Colon (tissue), 2 donors: ENCODE results near the gene OR52M1.
"Not testable (repeated sequence)": the region's sequence is repeated elsewhere in the genome, so short reads cannot be mapped to it uniquely, and the experiment has no call there.

ENCODE experiments used
- FAIRE-seq: peaks from 2 replicates; lab custom pipeline; 2012; peaks lifted over from hg19 to GRCh38; lab: Jason Lieb, UNC
- donor health status: control.
- donor health status: control.

OR52M1 gene

GRCh38 chr11:4544891-4545290 is at the start of gene OR52M1:
TSS of gene OR52M1 (plus strand) at chr11:4545191. CDS start at chr11:4545191, 0 bp downstream.
- no peak for FAIRE-seq

- FAIRE-seq = no peak
These were observed 49.5 kb upstream of the OR52M1 start for GRCh38 chr11:4495487-4495886.

- no peak for FAIRE-seq
These were observed 49.0 kb upstream of the OR52M1 start for GRCh38 chr11:4495986-4496385.

GRCh38 chr11:4496557-4497248 is 48.3 kb upstream of the OR52M1 start:
- FAIRE-seq = no peak

GRCh38 chr11:4508886-4509285 is 36.1 kb upstream of the OR52M1 start:
- no peak for FAIRE-seq

GRCh38 chr11:4511282-4512245 is 33.4 kb upstream of the OR52M1 start:
- no peak for FAIRE-seq

GRCh38 chr11:4514196-4514595 is 30.8 kb upstream of the OR52M1 start:
- no peak for FAIRE-seq

- FAIRE-seq = no peak
These were observed 22.7 kb upstream of the OR52M1 start for GRCh38 chr11:4522339-4522738.

- no peak for FAIRE-seq
These were observed 22.2 kb upstream of the OR52M1 start for GRCh38 chr11:4522752-4523151.

- FAIRE-seq = no peak
These were observed 21.3 kb upstream of the OR52M1 start for GRCh38 chr11:4523666-4524065.

GRCh38 chr11:4527926-4528325 is 17.1 kb upstream of the OR52M1 start:
- no peak for FAIRE-seq

GRCh38 chr11:4531686-4532085 is 13.3 kb upstream of the OR52M1 start:
- FAIRE-seq = not testable (repeated sequence)

GRCh38 chr11:4539603-4540219 is 5.3 kb upstream of the OR52M1 start:
- no peak for FAIRE-seq

- FAIRE-seq = no peak
These were observed 3.9 kb upstream of the OR52M1 start for GRCh38 chr11:4541071-4541470.

- no peak for FAIRE-seq
These were observed 1.4 kb upstream of the OR52M1 start for GRCh38 chr11:4543561-4543960.

- no peak for FAIRE-seq
These were observed 1.9 kb downstream of the OR52M1 start for GRCh38 chr11:4546878-4547277.

GRCh38 chr11:4547416-4547815 is 2.4 kb downstream of the OR52M1 start:
- FAIRE-seq = no peak

- FAIRE-seq = no peak
These were observed 6.5 kb downstream of the OR52M1 start for GRCh38 chr11:4551346-4551979.

GRCh38 chr11:4559527-4560440 is 14.8 kb downstream of the OR52M1 start:
- FAIRE-seq = no peak

- no peak for FAIRE-seq
These were observed 15.5 kb downstream of the OR52M1 start for GRCh38 chr11:4560467-4560866.

GRCh38 chr11:4565371-4565770 is 20.4 kb downstream of the OR52M1 start:
- no peak for FAIRE-seq
